Right renal pelvis (tissue), 4 donors: ENCODE data around the gene PIERCE2. TPM values are rescaled to one million over a fixed set of nuclear protein-coding genes. Genes with fewer than 3 reads are reported as not detected.
A peak's percentile ranks its signal among the peaks of the same experiment; 100 is the strongest.
"Not testable (repeated sequence)": the region's sequence is repeated elsewhere in the genome, so short reads cannot be mapped to it uniquely, and the experiment has no call there.

ENCODE experiments used
- DNase-seq, 4 donors: peaks; one replicate each; pipeline ENCODE4 v3.0.0-alpha.2; 2013; ENCODE audit warnings: low read depth in 4 of 4, low spot score in 3 of 4, missing footprints in 1 of 4
- polyA plus RNA-seq, 4 donors: library from polyadenylated mRNA; unstranded; fragments of 120-200 nt; gene quantifications; one replicate each; pipeline ENCODE4 v1.2.1, GENCODE V29; 2013; ENCODE audit not compliant: insufficient read length in 4 of 4

The PIERCE2 gene
- polyA plus RNA-seq, 4 donors = 5.3 to 8.0 (median 7.5) TPM

DNA sequence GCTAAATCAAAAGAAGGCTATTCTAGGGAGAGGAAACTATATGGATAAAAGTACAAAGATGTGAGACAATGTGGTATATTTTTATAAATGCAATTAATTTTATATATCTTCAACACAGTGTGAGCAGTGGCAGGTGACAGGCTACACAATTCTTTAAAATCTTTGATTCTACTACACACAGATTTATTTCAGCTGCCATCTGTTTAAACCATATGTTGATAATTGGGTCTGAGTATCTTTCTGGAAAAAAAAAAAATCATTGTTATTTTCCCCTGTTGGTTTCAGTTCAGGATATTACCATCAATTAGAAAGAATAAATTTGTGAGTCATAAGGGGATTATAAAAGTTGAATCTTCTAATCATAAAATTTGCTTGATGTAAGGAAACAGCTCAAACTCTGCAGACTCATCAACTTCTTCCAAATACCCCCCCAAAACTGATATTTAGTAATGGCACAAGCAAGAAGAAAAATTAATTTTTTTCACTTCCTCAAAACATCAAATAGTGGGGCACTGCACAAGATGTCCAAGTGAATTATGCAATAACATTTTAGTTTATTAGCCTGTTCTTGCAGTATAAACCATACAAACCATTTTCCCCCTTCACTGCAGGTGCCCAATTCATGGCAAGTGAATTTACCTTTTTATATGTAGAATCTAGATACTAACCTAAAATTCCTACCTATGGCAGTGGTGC is 12.0 kb downstream of the PIERCE2 start:
- no peak for DNase-seq

DNA sequence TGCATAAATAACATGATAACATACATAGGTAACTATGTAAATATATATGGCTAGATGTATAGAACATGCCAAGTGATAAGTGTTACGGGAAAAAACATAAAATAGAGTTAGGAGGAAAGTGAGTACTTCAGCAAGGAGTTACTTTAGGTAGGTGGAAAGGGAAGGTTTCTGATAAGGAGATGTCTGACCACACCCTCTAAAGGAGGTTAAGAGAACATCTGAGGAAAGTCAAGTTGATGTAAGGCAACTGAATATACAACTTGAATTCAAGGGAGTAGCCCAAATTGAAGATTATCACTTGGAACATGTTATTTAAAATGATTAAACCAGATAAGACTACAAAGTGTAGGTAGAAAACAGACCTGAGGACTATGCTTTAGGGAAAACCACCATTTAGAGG is 13.8 kb downstream of the PIERCE2 start:
- DNase-seq = no peak

DNA sequence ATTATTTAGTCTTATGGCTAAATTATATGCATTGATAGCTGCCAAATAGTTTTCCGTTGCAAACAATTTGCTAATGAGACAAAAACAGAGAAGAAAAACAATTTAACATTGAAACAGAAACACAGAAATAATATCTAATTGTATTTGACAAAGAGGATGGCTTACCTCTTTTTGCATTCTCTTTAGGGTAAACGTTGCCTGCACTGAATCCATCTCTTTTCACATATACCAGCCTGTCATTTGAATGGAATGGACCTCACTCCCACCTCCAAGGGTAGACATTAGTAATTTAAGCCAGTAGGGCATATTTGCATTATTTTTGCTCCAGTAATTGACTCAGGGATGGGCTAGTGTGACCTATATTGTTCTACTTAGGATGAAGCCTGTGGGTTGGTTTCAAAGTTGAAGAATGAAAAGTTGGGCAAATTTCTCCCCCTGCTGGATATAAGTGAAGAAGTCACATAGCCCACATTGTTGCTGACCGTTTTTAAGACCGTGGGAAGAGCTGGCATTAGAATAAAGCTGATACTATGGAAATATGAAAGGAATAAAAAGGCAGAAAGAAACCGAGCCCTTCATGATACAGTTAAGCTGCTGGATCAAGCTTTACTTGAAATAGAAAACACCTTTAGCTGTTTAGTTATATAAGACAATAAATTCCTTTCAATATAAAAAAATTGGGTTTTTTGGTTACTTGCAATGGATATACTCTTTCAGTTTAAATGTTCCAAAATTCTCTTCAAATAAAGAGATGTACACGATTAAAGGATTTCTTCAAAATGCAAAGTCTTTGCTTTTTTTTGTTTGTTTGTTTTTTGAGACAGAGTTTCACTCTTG is 26.9 kb downstream of the PIERCE2 start:
- peak; percentile 16 to 27 (median 20) for DNase-seq

DNA sequence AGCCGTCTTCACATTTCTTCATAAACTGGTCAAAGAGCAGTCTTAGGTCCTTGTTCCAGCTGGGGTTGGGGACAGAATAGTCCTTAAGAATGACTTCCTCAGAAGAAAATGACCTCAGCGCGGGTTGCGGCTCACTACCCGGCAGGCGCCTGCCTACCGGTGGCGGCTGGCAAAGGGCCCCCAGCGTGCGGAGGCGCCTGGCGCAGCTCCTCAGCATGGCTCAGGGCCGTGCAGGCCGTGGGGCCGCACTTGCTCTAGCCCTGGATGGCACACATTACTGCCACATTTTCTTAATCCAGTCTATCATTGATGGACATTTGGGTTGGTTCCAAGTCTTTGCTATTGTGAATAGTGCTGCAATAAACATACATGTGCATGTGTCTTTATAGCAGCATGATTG is 34.8 kb downstream of the PIERCE2 start:
- not testable (repeated sequence) for DNase-seq

DNA sequence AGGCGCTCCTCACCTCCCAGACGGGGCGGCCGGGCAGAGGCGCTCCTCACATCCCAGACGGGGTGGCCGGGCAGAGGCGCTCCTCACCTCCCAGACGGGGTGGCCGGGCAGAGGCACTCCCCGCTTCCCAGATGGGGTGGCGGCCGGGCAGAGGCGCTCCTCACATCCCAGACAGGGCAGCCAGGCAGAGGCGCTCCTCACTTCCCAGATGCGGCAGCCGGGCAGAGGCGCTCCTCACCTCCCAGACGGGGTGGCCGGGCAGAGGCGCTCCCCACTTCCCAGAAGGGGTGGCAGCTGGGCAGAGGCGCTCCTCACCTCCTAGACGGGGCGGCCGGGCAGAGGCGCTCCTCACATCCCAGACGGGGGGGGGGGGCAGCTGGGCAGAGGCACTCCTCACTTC is 37.6 kb downstream of the PIERCE2 start:
- DNase-seq = not testable (repeated sequence)

DNA sequence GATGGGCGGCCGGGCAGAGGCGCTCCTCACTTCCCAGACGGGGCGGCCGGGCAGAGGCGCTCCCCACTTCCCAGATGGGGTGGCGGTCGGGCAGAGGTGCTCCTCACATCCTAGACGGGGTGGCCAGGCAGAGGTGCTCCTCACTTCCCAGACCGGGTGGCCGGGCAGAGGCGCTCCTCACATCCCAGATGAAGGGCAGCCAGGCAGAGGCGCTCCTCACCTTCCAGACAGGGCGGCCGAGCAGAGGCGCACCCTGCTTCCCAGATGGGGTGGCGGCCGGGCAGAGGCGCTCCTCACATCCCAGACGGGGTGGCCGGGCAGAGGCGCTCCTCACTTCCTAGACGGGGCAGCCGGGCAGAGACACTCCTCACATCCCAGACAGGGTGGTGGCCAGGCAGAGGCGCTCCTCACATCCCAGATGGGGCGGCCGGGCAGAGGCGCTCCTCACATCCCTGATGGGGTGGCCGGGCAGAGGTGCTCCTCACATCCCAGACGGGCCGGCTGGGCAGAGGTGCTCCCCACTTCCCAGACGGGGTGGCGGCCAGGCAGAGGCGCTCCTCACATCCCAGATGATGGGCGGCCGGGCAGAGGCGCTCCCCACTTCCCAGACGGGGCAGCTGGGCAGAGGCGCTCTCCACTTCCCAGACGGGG is 38.2 kb downstream of the PIERCE2 start:
- not testable (repeated sequence) for DNase-seq

DNA sequence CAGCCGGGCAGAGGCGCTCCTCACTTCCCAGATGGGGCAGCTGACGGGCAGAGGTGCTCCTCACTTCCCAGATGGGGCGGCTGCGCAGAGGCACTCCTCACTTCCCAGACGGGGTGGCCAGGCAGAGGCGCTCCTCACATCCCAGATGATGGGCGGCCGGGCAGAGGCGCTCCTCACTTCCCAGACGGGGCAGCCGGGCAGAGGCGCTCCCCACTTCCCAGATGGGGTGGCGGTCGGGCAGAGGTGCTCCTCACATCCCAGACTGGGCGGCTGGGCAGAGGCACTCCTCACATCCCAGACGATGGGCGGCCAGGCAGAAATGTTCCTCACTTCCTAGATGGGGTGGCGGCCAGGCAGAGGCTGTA is 38.7 kb downstream of the PIERCE2 start:
- DNase-seq = not testable (repeated sequence)

DNA sequence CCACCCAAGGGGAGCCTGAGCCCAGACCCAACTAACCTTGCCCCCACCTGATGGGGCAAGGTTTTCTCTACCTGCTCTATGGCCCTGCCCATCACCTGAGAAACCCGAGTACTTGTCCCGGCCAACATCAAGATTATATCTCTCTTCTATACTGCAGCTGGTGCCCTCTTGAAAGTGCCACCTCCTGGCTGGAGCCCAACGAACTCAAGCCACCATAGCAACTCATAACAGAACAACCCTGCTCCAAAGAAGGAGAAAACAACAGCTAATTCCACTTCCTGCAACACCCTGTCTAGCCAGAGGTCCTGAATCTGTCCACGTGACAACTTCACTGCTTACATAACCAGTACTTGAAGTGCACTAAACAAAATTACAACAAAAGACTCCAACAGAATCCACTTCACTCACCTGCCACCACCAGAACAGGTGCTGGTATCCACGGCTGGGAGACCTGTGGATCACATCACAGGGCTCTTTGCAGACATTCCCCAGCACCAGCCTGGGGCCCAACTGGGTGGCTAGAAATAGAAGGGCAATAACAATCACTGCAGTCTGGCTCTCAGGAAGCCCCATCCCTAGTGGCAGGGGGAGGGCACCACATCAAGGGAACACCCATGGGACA is 49.2 kb downstream of the PIERCE2 start:
- no peak for DNase-seq

DNA sequence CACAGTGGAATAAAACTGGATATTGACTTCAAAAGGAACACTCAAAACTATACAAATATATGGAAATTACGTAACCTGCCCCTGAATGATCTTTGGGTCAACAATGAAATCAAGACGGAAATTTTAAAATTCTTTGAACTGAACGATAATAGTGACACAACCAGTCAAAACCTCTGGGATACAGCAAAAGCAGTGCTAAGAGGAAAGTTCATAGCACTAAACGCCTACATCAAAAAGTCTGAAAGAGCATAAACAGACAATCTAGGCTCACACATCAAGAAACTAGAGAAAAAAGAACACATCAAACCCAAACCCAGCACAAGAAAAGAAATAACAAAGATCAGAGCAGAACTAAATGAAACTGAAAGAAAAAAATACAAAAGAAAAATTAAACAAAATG is 53.2 kb downstream of the PIERCE2 start:
- no peak for DNase-seq

DNA sequence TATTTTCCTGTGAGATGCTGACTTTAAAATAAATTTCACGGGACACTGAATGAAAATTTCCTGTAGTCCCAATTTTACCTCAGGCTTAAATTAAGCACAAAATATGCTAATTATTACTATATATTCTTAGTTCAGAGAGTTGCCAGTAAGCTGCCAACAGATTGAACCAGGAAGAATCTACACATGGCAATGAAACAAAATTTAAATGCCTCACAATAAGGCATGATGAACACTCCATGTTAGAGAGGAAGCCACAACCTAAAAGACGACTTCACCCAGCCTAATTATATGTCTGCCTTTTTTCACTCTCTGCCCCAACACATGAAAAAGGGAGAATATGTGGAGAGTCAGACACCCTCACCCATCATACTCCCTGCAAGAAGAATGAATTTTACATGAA is 60.0 kb downstream of the PIERCE2 start:
- DNase-seq = no peak

Other genes starting within 250 kb of the PIERCE2 start
- gene RSL24D1, start 211.6 kb upstream of the PIERCE2 start, polyA plus RNA-seq = 100 to 1,000 TPM; 132 to 150 (median 145) TPM
- gene RAB27A, start 118.7 kb upstream of the PIERCE2 start, polyA plus RNA-seq = 10 to 100 TPM; 16.9 to 22.4 (median 18.2) TPM
- 10 to 100 TPM; 14.2 to 17.9 (median 16.5) TPM for gene PIGBOS1, start 89.4 kb upstream of the PIERCE2 start, polyA plus RNA-seq
- 10 to 100 TPM; 17.2 to 22.6 (median 19.5) TPM for gene PIGB, start 89.3 kb upstream of the PIERCE2 start, polyA plus RNA-seq
- 10 to 100 TPM; 56.0 to 68.5 (median 63.1) TPM for gene CCPG1, start 136 bp upstream of the PIERCE2 start, polyA plus RNA-seq
- gene DNAAF4, start 99.7 kb downstream of the PIERCE2 start, polyA plus RNA-seq = 10 to 100 TPM in 2 of 4 donors, 1 to 10 TPM in 2; 8.5 to 13.8 (median 9.4) TPM
- gene PYGO1, start 179.8 kb downstream of the PIERCE2 start, polyA plus RNA-seq = 10 to 100 TPM; 12.3 to 18.1 (median 17.7) TPM